Caco-2 (cell line): ENCODE measurements around the gene PDE4D. TPM values are rescaled to one million over a fixed set of nuclear protein-coding genes. Genes with fewer than 3 reads are reported as not detected.
A peak's percentile ranks its signal among the peaks of the same experiment; 100 is the strongest.

Source experiments
- BruUV-seq: library from RNA; stranded (reverse); fragments of 400-500 nt; replicated peaks from 2 replicates; lab custom pipeline; 2021; lab: Mats Ljungman, UMichigan
- CTCF ChIA-PET: fragments of 300-600 bp; sonication (Branson Sonifier 250); formaldehyde crosslinking; loops from one replicate; lab custom pipeline; 2022; ENCODE audit warnings: antibody characterized with exemption; lab: Charles Lee
- POLR2A ChIA-PET: fragments of 300-600 bp; sonication (Branson Sonifier 250); formaldehyde crosslinking; loops from one replicate; lab custom pipeline; 2022; ENCODE audit warnings: antibody characterized with exemption; lab: Charles Lee
- DNase-seq, 2 experiments: peaks; one replicate each; pipeline versions ENCODE4 v3.0.0 to v3.0.0-alpha.2; 2020 to 2022
- H3K27me3 ChIP-seq: replicated peaks from 2 replicates; pipeline ENCODE4 v1.6.0; 2011; ENCODE audit warnings: low read length; ENCODE audit not compliant: control insufficient read depth, insufficient read depth
- H3K36me3 ChIP-seq: 2 replicates; pipeline ENCODE4 v1.5.1; 2011; ENCODE audit warnings: low read length; ENCODE audit not compliant: control insufficient read depth, insufficient read depth
- H3K4me1 ChIP-seq: fragments of 250-450 bp; sonication (Bioruptor Pico); 2 replicates; pipeline ENCODE4 v1.5.1; 2020; ENCODE audit warnings: mild to moderate bottlenecking
- H3K4me3 ChIP-seq: 2 replicates; pipeline ENCODE4 v1.5.1; 2011; ENCODE audit warnings: low read depth, mild to moderate bottlenecking, control low read depth, low read length
- H3K9me3 ChIP-seq: fragments of 250-450 bp; sonication (Bioruptor Pico); 2 replicates; pipeline ENCODE4 v1.5.1; 2020; ENCODE audit warnings: mild to moderate bottlenecking, moderate library complexity
- H3K27ac Mint-ChIP-seq: one replicate; pipeline ENCODE4 v1.8.0; 2022; ENCODE audit warnings: mixed read lengths; ENCODE audit not compliant: unreplicated experiment
- H3K27me3 Mint-ChIP-seq: one replicate; pipeline ENCODE4 v1.8.0; 2022; ENCODE audit warnings: mixed read lengths; ENCODE audit not compliant: insufficient read depth, unreplicated experiment
- H3K36me3 Mint-ChIP-seq: one replicate; pipeline ENCODE4 v1.8.0; 2022; ENCODE audit warnings: mild to moderate bottlenecking, mixed read lengths; ENCODE audit not compliant: insufficient read depth, unreplicated experiment
- H3K4me1 Mint-ChIP-seq: one replicate; pipeline ENCODE4 v1.8.0; 2022; ENCODE audit warnings: low read depth, mixed read lengths; ENCODE audit not compliant: unreplicated experiment
- H3K4me3 Mint-ChIP-seq: one replicate; pipeline ENCODE4 v1.8.0; 2022; ENCODE audit warnings: mild to moderate bottlenecking, moderate library complexity, mixed read lengths; ENCODE audit not compliant: unreplicated experiment
- H3K9me3 Mint-ChIP-seq: one replicate; pipeline ENCODE4 v1.8.0; 2022; ENCODE audit warnings: mixed read lengths; ENCODE audit not compliant: unreplicated experiment
- CTCF ChIP-seq, 2 experiments: fragments of 200-600 bp in 1 of 2; IDR thresholded peaks; 1 replicate in 1 of 2; 2 replicates in 1 of 2; pipeline versions ENCODE4 v1.5.1 to v1.8.0; 2011 to 2022; ENCODE audit warnings: antibody characterized with exemption in 1 of 2, control low read depth in 1 of 2, inconsistent platforms in 1 of 2, low read depth in 1 of 2, low read length in 1 of 2, mild to moderate bottlenecking in 1 of 2, moderate library complexity in 1 of 2; ENCODE audit not compliant: insufficient read depth in 1 of 2, severe bottlenecking in 1 of 2, unreplicated experiment in 1 of 2
- intact Hi-C: fragments of 100-400 bp; cut with micrococcal nuclease; formaldehyde crosslinking; loops from one replicate; pipeline ENCODE4 v1.10.0; 2022; ENCODE audit not compliant: unreplicated experiment
- total RNA-seq: library from RNA; stranded (reverse); gene quantifications from 2 replicates; pipeline ENCODE4 v1.2.3, GENCODE V29; 2022

Gene PDE4D
- total RNA-seq, 1 experiment from 2014 or later: 89.8 TPM

GRCh38 chr5:59296317-59297264, 596.9 kb downstream of the PDE4D start:
- ChIA-PET CTCF (interaction anchor here (1.4 kb wide), 1 partner anchor 52 kb away, joined by 5 read pairs; no protein-coding TSS in a partner anchor), POLR2A (no interaction called here)
- no peak for DNase-seq
- Histone ChIP-seq H3K4me1 (peaks cover 42% of the 10 kb centered on the region), H3K4me3 (no peak overlapping the region), H3K9me3 (no peaks in the 10 kb centered on the region), H3K27me3 (no peaks in the 10 kb centered on the region), H3K36me3 (no peaks in the 10 kb centered on the region)
- intact Hi-C loops: no loop called here
- peak overlapping the region; percentile 48 for H3K4me3 Mint-ChIP-seq
- H3K4me1 Mint-ChIP-seq: peaks cover 34% of the 10 kb centered on the region
- no peaks in the 10 kb centered on the region for H3K36me3 Mint-ChIP-seq
- BruUV-seq: no TSS peak
- H3K27me3 Mint-ChIP-seq: no peaks in the 10 kb centered on the region
- peak overlapping the region; percentile 82 for H3K27ac Mint-ChIP-seq
- H3K9me3 Mint-ChIP-seq: peaks cover 8% of the 10 kb centered on the region
- TF ChIP-seq CTCF (IDR thresholded peaks at IDR 0.05; ENCODE audit: insufficient read depth in 1 of 2, low read depth in 1 of 2, low read length in 1 of 2, severe bottlenecking in 1 of 2, unreplicated experiment in 1 of 2): no peak

- no peak overlapping the region for H3K4me3 ChIP-seq
- H3K4me1 Mint-ChIP-seq: peaks cover 23% of the 10 kb centered on the region
- no peak overlapping the region for H3K27ac Mint-ChIP-seq
- H3K36me3 Mint-ChIP-seq: no peaks in the 10 kb centered on the region
- H3K9me3 Mint-ChIP-seq: no peaks in the 10 kb centered on the region
- intact Hi-C loops: no loop called here
- ChIA-PET POLR2A (no interaction called here), CTCF (no interaction called here)
- no peaks in the 10 kb centered on the region for H3K9me3 ChIP-seq
- no peaks in the 10 kb centered on the region for H3K36me3 ChIP-seq
- peaks cover 30% of the 10 kb centered on the region for H3K4me1 ChIP-seq
- no peak for DNase-seq
- TF ChIP-seq CTCF (IDR thresholded peaks at IDR 0.05; ENCODE audit: insufficient read depth in 1 of 2, low read depth in 1 of 2, low read length in 1 of 2, severe bottlenecking in 1 of 2, unreplicated experiment in 1 of 2): no peak
- BruUV-seq: no TSS peak
- H3K4me3 Mint-ChIP-seq: no peak overlapping the region
- no peaks in the 10 kb centered on the region for H3K27me3 Mint-ChIP-seq
- H3K27me3 ChIP-seq: no peaks in the 10 kb centered on the region
These were observed 599.8 kb downstream of the PDE4D start for GRCh38 chr5:59293700-59294099.

- Mint-ChIP-seq H3K27me3 (no peaks in the 10 kb centered on the region), H3K4me1 (peaks cover 29% of the 10 kb centered on the region), H3K36me3 (no peaks in the 10 kb centered on the region), H3K4me3 (no peak overlapping the region), H3K9me3 (no peaks in the 10 kb centered on the region), H3K27ac (no peak overlapping the region)
- H3K9me3 ChIP-seq: no peaks in the 10 kb centered on the region
- POLR2A ChIA-PET: no interaction called here
- no peaks in the 10 kb centered on the region for H3K36me3 ChIP-seq
- TF ChIP-seq CTCF (IDR thresholded peaks at IDR 0.05; ENCODE audit: insufficient read depth in 1 of 2, low read depth in 1 of 2, low read length in 1 of 2, severe bottlenecking in 1 of 2, unreplicated experiment in 1 of 2): no peak
- no peak overlapping the region for H3K4me3 ChIP-seq
- intact Hi-C loops: no loop called here
- DNase-seq: no peak
- no TSS peak for BruUV-seq
- H3K27me3 ChIP-seq: no peaks in the 10 kb centered on the region
- peaks cover 45% of the 10 kb centered on the region for H3K4me1 ChIP-seq
- CTCF ChIA-PET: no interaction called here
These were observed 601.6 kb downstream of the PDE4D start for GRCh38 chr5:59291941-59292340.
